Stimulated activated CD4-positive, alpha-beta T cell treated with anti-CD3 and anti-CD28 coated beads, Interleukin-2, amount 100 ng/mL, for 48 hours (primary cell): ENCODE data around the gene FHAD1.

Experiments
- DNase-seq, 2 donors: peaks; one replicate each; pipeline ENCODE4 v3.0.0-alpha.2; 2020

Gene FHAD1

DNA sequence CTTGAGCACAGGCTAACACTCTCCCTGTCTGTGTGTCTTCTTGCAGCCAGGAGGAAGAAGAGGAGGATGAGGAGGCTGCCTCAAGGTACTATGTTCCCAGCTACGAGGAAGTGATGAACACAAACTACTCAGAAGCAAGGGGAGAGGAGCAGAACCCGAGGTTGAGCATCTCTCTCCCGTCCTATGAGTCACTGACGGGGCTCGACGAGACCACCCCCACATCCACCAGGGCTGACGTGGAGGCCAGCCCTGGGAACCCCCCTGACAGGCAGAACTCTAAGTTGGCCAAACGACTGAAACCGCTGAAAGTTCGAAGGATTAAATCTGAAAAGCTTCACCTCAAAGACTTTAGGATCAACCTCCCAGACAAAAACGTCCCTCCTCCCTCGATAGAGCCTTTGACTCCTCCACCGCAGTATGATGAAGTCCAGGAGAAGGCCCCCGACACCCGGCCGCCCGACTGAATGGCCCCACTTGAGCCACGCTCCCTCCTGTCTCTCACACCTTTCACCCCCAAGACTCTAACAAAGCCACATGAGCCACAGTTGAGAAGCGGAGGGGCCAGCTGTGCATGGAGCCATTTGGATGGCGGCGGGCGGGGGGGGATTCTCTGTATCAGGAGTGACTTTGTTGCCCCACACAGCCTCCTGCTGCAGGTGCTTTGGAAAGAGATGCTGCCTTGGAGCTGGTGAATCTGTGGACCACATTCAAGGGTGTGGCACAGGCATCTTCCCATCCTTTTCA, 27.6 kb upstream of the FHAD1 start:
- no peak for DNase-seq

GRCh38 chr1:15220024-15220392, 27.0 kb upstream of the FHAD1 start:
- no peak for DNase-seq

DNA sequence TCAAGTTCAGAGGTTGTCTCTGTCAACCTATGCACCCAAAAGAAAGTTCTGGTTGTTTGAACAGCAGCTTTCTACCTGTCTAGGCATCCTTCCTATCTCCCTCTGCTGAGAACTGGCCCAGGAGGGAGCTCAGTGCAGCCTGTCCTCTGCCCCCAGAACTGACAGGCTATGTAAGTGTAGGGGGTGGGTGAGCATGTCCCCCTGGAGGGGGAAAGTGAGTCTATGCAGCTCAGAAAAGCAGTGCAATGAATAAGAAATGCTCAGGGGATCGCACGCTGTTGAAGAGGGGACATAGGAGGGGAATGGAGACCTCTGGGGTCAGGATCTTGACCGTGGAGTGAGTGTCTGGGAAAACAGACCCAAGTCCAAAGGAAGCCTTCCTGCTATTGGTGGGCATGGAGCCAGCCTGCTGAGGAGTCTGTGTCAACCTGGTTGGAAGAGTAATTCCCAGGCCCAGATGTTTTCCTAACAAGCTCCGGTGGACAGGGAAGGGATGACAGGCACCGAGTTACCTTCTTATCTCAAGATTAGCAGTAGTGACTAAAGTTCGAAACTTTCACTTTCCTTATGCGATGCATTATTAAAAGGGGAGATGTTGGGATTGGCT, 26.1 kb upstream of the FHAD1 start:
- no peak for DNase-seq

GRCh38 chr1:15222653-15223303, 24.2 kb upstream of the FHAD1 start:
- DNase-seq, result no peak

DNA sequence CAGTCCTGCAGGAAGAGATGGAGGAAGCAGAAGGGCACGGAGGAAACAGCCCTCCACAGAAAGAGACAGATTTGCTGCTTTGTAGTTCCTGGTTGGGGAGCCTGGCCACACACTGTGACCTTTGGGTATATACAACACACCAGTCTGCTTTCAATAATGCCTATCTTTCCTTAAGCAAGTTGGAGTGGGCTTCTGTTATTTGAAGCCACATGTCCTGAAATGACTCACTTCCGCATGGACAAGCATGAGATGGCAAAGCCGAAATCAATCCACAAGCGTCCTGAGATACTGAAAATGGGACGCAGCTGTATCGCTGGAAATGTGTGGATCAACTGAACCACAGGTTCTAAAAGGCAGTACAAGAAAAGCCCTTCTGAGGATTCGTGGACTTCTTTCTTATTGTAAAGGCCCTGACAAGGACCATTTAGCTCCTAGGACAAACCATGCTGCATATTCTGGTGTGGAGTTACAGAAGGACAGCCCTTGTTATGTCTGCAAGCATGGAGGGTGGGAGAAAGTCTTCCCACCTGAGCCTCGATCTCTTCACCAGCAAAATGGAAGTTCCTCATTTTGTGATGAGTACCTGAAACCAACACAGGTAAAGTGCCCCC, 22.7 kb upstream of the FHAD1 start:
- no peak for DNase-seq

DNA sequence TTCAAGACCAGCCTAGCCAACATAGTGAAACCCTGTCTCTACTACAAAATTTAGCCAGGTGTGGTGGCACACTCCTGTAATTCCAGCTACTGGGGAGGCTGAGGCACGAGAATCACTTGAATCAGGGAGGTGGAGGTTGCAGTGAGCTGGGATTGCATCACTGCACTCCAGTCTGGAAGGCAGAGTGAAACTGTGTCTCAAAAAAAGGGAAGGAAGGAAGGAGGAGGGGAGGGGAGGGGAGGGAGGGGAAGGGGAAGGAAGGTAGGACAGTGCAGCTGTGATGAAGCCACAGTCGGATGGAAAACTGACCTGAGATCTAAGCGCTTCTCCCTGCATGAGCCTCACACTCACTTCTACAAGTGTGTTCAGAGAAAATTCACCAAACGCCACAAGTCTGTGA, 22.0 kb upstream of the FHAD1 start:
- DNase-seq, result no peak

DNA sequence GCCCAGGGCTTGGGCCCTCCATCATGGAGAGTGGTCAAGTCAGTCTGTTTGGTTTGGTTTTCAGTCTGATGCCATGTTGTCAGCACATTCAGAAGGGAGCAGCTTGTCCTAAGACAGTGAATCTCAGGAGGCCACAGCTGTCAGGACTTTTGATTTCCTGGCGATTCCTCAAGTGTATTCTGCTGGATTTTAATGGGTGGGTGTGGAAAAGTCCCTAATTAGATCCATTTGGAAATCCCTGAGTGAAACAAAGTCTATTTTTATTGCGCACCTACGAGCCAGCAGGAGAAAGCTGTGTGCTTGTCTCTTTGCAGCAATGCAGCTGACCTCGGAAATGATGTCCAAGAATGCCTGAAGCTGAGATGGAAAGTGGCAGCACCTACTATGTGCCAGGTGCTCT, 21.6 kb upstream of the FHAD1 start:
- DNase-seq, result no peak

DNA sequence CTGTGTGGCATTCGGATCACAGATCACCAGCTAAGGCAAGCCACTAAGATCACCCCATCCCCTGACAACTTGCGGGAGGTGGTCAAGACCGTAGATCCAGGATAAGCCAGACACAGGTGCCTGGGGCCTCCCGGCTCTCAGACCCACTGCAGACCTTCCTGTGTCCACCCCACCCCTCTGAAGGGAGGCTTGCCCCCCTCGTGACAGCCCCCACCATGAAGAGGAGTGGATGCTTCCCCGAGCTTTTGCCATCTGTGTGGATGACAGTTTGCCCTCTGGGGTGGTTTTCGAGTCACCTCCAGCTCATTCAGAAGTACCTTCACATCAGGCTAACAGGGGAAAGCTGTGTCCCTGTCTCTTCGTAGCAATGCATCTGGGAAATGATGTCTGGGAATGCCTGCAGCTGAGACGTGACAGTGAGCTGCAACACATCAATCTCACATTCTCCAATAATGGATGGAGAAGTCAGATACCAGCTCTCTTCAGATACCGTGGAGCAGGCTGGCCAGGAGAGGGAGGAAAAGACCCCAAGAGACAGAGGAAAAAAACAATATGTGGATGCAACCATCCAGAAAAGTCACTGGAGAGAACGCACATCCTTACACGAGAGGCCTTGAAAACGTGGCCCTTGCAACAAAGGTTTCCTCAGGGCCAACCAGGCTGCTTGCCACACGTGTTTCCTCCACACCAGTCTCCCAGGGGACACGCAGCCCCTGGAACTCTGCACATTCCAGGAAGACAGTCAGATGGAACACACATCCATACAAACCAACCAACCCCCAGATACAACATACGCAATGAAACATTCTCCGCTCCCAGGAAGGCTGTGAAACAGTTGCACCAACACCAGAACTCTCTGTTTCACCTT, 20.4 kb upstream of the FHAD1 start:
- DNase-seq, result no peak

GRCh38 chr1:15229707-15230131, 17.3 kb upstream of the FHAD1 start:
- no peak for DNase-seq

DNA sequence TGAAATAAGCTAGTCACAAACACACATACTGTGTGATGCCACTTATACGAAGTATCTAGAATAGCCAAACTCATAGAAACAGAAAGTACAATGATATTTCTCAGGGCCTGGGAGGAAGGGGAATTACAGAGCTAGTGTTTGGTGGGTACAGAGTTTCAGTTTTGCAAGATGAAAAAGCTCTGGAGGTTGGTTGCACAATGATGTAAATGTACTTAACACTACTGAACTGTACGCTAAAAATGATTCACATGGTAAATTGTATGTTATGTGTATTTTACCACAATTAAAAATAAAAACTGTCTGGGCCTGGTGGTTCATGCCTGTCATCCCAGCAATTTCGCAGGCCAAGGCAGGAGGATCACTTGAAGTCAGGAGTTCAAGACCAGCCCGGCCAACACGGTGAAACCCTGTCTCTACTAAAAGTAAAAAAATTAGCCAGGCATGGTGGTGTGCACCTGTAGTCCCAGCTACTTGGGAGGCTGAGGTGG, 15.3 kb upstream of the FHAD1 start:
- DNase-seq, result no peak

- DNase-seq, result no peak
Observed at GRCh38 chr1:15233689-15234088, 13.3 kb upstream of the FHAD1 start.

GRCh38 chr1:15236321-15236721, 10.7 kb upstream of the FHAD1 start:
- no peak for DNase-seq

DNA sequence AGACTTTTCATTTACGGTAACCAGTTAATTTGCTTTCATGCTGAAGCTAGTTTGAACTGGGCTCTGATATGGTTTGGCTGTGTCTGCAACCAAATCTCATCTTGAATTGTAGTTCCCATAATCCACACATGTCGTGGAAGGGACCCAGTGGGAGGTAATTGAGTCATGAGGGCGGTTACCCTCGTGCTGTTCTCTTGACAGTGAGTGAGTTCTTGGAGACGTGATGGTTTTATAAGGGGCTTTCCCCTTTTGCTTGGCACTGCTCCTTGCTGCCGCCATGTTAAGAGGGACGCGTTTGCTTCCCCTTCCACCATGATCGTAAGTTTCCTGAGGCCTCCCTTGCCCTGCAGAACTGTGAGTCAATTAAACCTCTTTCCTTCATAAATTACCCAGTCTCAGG, 10.3 kb upstream of the FHAD1 start:
- DNase-seq, result no peak

- DNase-seq, result no peak
Observed at GRCh38 chr1:15238789-15239188, 8.2 kb upstream of the FHAD1 start.

- DNase-seq, result no peak
Observed at GRCh38 chr1:15242766-15243165, 4.3 kb upstream of the FHAD1 start.

GRCh38 chr1:15243275-15244043, 3.6 kb upstream of the FHAD1 start:
- DNase-seq, result no peak

DNA sequence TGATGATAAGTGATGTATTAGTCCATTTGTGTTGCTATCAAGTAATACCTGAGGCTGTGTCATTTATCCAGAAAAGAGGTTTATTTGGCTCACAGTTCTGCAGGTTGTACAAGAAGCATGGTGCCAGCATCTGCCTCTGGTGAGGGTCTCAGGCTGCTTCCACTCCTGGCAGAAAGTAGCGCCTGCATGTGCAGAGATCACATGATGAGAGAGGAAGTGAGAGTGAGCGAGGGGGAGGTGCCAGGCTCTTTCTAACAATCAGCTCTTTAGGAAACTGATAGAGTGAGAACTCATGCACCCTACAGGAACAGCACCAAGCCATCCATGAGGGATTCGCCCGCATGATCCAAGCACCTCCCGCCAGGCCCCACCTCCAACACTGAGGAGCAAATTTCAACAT, 2.2 kb upstream of the FHAD1 start:
- DNase-seq, result no peak

DNA sequence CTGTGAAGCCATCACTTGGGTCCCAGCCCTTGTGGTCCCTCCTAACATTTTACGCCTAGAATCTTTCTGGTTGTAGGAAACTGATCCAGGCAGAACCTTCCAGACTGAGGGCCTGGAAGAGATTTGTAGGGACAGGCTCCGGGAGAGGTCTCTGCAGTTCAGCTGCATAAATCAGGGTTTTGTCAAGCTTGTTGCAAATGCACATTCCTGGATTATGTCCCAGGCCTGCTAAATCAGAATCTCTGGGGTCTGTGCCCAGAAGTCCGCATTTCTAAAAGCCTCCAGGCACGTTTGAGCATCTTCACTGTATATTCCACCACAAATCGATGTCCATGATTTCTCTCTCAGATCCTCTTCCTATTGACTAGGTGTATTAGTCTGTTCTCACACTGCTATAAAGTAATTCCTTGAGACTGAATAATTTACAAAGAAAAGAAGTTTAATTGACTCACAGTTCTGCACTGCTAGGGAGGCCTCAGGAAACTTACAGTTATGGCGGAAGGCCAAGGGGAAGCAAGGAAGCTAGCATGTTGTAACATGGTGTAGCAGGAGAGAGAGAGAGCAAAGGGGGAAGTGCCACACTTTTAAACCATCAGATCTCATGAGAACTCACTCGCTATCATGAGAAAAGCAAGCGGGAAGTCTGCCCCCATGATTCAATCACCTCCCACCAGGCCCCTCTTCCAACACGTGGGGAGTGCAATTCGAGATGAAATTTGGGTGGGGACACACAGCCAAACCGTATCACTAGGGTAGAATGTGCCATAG, 1.2 kb upstream of the FHAD1 start:
- no peak for DNase-seq

DNA sequence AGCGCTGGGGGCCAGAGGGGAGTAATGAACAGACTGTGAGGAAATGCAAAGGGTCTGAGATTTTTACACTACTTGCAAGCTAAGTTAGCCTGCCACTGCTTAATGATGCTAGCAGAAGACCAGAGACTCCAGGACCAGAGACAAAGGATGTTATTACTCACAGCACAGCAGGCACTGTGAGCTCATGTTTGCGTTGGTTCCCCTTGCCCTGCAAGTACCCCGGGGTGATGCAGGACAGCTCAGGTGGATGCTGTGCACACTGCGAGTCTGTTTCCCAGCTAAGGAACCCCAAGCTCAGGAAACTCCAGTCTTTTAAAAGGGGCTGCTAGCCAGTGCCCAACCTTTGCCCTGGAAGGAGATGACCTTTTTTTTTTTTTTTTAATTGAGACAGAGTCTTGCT, 1.2 kb downstream of the FHAD1 start:
- DNase-seq, result no peak

DNA sequence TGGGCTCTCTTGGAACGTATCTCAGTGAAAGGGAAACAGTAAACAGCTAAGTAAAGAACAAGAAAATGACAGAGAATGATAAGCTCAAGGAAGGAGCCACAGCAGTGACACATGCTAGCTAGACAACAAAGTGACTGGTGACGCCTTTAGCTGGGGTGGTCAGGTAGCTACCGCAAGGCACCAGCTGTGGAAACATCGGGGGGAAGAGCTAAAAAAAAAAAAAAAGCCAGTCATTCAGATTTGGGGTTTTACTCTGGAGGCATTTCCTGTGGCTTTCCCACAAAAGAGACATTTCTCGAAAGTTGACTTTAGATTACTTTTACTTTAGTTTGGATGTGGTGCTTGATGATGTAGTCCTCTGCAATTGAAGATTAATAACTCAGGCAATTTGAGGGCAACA, 2.1 kb downstream of the FHAD1 start:
- DNase-seq, result peak; percentile 30 to 37
